OCI-LY7 (cell line): ENCODE data around the gene PRKN. TPM values are rescaled to one million over a fixed set of nuclear protein-coding genes. Genes with fewer than 3 reads are reported as not detected.

Source experiments
- BruUV-seq: library from RNA; stranded (reverse); fragments of 400-500 nt; replicated peaks from 2 replicates; lab custom pipeline; 2021; lab: Mats Ljungman, UMichigan
- CTCF ChIA-PET: fragments of 300-600 bp; sonication (Branson Sonifier 250); formaldehyde crosslinking; loops from one replicate; lab custom pipeline; 2022; ENCODE audit warnings: antibody characterized with exemption; ENCODE audit not compliant: unreplicated experiment; lab: Charles Lee
- POLR2A ChIA-PET: fragments of 300-600 bp; sonication (Branson Sonifier 250); formaldehyde crosslinking; loops from one replicate; lab custom pipeline; 2022; ENCODE audit warnings: antibody characterized with exemption; lab: Charles Lee
- DNase-seq: peaks from one replicate; pipeline ENCODE4 v3.0.0-alpha.2; 2015; ENCODE audit warnings: low spot score
- H2AFZ ChIP-seq: fragments of 200-600 bp; sonication (generic), shearing (Covaris generic); 2 replicates; pipeline ENCODE4 v1.6.1; 2014; ENCODE audit warnings: mild to moderate bottlenecking, antibody characterized with exemption, low read length, moderate library complexity
- H3K27ac ChIP-seq: fragments of 200-600 bp; sonication (generic); 2 replicates; pipeline ENCODE4 v1.5.1; 2014; ENCODE audit warnings: mixed run types, low read depth, mild to moderate bottlenecking, moderate library complexity, low read length, inconsistent platforms; ENCODE audit not compliant: poor library complexity, severe bottlenecking
- H3K36me3 ChIP-seq: fragments of 200-600 bp; sonication (generic); 2 replicates; pipeline ENCODE4 v1.6.1; 2014; ENCODE audit warnings: mild to moderate bottlenecking, antibody characterized with exemption, low read length, moderate library complexity, mixed read lengths; ENCODE audit not compliant: insufficient read depth
- H3K4me1 ChIP-seq: fragments of 200-600 bp; sonication (generic); 2 replicates; pipeline ENCODE4 v1.5.1; 2014; ENCODE audit warnings: mild to moderate bottlenecking, low read length; ENCODE audit not compliant: insufficient read depth, poor library complexity, severe bottlenecking
- H3K4me2 ChIP-seq: fragments of 200-600 bp; sonication (generic); 2 replicates; pipeline ENCODE4 v1.6.1; 2014; ENCODE audit warnings: mild to moderate bottlenecking, low read length
- H3K4me3 ChIP-seq: fragments of 200-600 bp; sonication (generic); 2 replicates; pipeline ENCODE4 v1.5.1; 2014; ENCODE audit warnings: mild to moderate bottlenecking, low read depth, low read length; ENCODE audit not compliant: poor library complexity, severe bottlenecking
- H3K79me2 ChIP-seq: fragments of 200-600 bp; sonication (generic); 2 replicates; pipeline ENCODE4 v1.6.1; 2016; ENCODE audit warnings: low read depth, mild to moderate bottlenecking, low read length, moderate library complexity, mixed read lengths; ENCODE audit not compliant: insufficient read depth
- H3K9me2 ChIP-seq: fragments of 200-600 bp; sonication (generic); 2 replicates; pipeline ENCODE4 v1.6.1; 2016; ENCODE audit warnings: mild to moderate bottlenecking, low read length, mixed read lengths; ENCODE audit not compliant: insufficient read depth
- H3K9me3 ChIP-seq: fragments of 200-600 bp; sonication (generic); 2 replicates; pipeline ENCODE4 v1.6.1; 2014; ENCODE audit warnings: mild to moderate bottlenecking, mixed run types, low read length, mixed read lengths
- H4K20me1 ChIP-seq: fragments of 200-600 bp; sonication (generic); 2 replicates; pipeline ENCODE4 v1.6.1; 2014; ENCODE audit warnings: mild to moderate bottlenecking, antibody characterized with exemption, low read length, moderate library complexity, mixed read lengths; ENCODE audit not compliant: insufficient read depth
- CTCF ChIP-seq: fragments of 200-600 bp; sonication (generic); conservative IDR thresholded peaks from 2 replicates; pipeline ENCODE4 v1.5.1; 2014; ENCODE audit warnings: mild to moderate bottlenecking, antibody characterized with exemption, low read length, moderate library complexity, mixed read lengths
- EZH2phosphoT487 ChIP-seq: fragments of 200-600 bp; sonication (generic); IDR thresholded peaks from 2 replicates; pipeline ENCODE4 v1.6.1; 2018; ENCODE audit warnings: low read depth, borderline replicate concordance, mild to moderate bottlenecking, mixed run types, antibody characterized with exemption, low read length, moderate library complexity, mixed read lengths
- intact Hi-C: fragments of 100-400 bp; cut with micrococcal nuclease; formaldehyde crosslinking; loops from one replicate; pipeline ENCODE4 v1.10.0; 2022; ENCODE audit not compliant: unreplicated experiment
- total RNA-seq, 2 experiments: library from RNA; depleted of rRNA in 1 of 2; stranded (reverse); fragments of >200 nt in 1 of 2; shearing (Covaris generic) in 1 of 2; gene quantifications; 2 replicates each; pipeline ENCODE4 v1.2.3, GENCODE V29; 2014 to 2022

The PRKN gene
- total RNA-seq, 2 experiments from 2014 or later = 1.3 to 2.0 TPM

GRCh38 chr6:162615016-162615705, 112.4 kb downstream of the PRKN start:
- no peak for TF ChIP-seq CTCF
- Histone ChIP-seq H3K4me2 (no peak overlapping the region), H4K20me1 (no peaks in the 10 kb centered on the region), H3K27ac (no peak overlapping the region), H3K9me2 (no peaks in the 10 kb centered on the region), H2AFZ (no peak overlapping the region), H3K9me3 (no peaks in the 10 kb centered on the region), H3K36me3 (no peaks in the 10 kb centered on the region), H3K79me2 (no peaks in the 10 kb centered on the region), H3K4me3 (no peak overlapping the region), H3K4me1 (no peaks in the 10 kb centered on the region)
- ChIA-PET CTCF (no interaction called here), POLR2A (interaction anchor here (0.6 kb wide), 1 partner anchor 28 kb away, joined by 4 read pairs; no protein-coding TSS in a partner anchor)
- BruUV-seq = no TSS peak
- DNase-seq = no peak
- intact Hi-C loops = no loop called here

- Histone ChIP-seq H2AFZ (no peak overlapping the region), H3K4me3 (no peak overlapping the region), H3K4me1 (no peaks in the 10 kb centered on the region), H3K36me3 (no peaks in the 10 kb centered on the region), H3K79me2 (no peaks in the 10 kb centered on the region), H3K27ac (no peak overlapping the region), H3K9me2 (no peaks in the 10 kb centered on the region), H3K4me2 (no peak overlapping the region), H3K9me3 (no peaks in the 10 kb centered on the region), H4K20me1 (no peaks in the 10 kb centered on the region)
- DNase-seq = no peak
- ChIA-PET POLR2A (no interaction called here), CTCF (no interaction called here)
- intact Hi-C loops = no loop called here
- TF ChIP-seq EZH2phosphoT487 (no peak), CTCF (no peak)
- BruUV-seq = no TSS peak
Observed at GRCh38 chr6:162613310-162613709, 114.3 kb downstream of the PRKN start.

- TF ChIP-seq CTCF = no peak
- no peak for TF ChIP-seq EZH2phosphoT487
- Histone ChIP-seq H4K20me1 (no peaks in the 10 kb centered on the region), H3K9me3 (no peaks in the 10 kb centered on the region), H3K36me3 (no peaks in the 10 kb centered on the region), H2AFZ (no peak overlapping the region), H3K27ac (no peak overlapping the region), H3K4me3 (no peak overlapping the region), H3K4me2 (no peak overlapping the region), H3K79me2 (no peaks in the 10 kb centered on the region), H3K9me2 (no peaks in the 10 kb centered on the region), H3K4me1 (no peaks in the 10 kb centered on the region)
- BruUV-seq = no TSS peak
- intact Hi-C loops = no loop called here
- ChIA-PET POLR2A (no interaction called here), CTCF (no interaction called here)
- no peak for DNase-seq
Observed at GRCh38 chr6:162612613-162613012, 115.0 kb downstream of the PRKN start.
